Kidney tubule cell (primary cell): ENCODE measurements around the gene CORO7.

Experiments used
- DNase-seq: peaks from one replicate; pipeline ENCODE4 v3.0.0-alpha.2; 2018; ENCODE audit warnings: low spot score

The CORO7 gene

DNA sequence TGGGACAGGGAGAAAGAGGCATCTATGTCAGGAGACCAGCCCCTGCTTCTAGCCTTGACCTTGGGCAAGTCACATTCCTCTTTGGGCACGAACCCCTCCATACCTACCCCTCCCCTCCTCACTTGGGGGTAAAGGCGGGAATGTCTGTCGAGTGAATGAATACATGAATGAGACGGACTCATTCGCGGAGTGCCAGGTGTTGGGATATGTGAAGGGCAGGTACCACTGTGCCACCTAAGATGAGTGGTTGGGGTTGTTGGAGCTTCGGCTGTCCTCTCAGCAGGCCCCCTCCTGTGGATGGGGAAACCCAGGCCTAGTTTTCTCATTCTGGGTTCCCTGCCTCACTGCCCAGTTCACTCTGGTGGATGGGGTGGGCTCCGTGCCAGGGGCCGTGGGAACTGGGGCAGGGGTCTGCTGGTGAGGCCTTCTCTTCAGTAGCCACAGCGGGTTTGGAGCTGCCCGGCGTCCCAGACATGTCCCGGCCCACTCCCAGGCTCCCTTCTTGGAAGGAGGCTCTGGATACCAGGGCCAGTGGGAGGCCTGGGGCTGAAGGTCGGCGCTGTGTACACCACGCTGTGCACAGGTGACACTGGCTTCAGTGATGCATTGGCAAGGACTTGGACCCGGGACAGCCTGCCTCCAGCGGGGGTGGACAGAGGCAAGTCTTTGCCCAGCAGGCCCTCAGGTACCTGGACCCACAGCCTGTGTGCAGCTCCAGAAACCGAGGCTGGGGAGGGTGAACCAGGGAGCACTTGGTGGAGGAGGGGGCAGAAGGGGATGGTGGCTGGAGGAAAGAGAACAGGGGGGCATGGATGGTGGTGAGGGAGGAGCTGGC is 94.9 kb downstream of the CORO7 start:
- DNase-seq: no peak

DNA sequence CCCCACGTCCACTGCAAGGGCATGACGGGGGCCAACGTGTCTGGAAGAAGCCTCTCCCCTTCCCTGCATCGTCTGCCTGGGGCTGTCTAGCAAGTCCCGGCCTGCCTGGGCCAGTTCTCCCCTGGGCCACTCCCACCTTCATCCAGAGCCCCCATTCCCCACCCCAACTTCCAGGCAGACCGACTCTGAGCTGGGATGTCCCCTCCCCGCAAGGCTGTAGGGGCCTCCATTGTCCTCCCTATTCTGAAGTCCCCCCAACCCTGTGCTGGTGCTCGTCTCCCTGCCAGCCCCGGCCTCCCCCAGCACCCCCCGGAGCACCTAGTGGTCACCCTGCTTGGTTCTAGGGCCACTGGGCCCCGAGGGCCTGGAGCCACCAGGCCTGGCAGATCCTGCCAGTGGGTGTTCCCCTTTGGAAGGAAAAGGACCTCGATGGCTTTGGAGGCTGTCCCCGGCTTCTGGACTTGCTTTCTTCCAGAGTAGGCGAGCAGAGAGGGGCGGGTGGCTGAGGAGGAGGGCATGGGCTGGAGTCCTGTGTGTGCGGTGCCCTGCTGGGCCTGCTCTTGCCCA is 95.7 kb downstream of the CORO7 start:
- no peak for DNase-seq

DNA sequence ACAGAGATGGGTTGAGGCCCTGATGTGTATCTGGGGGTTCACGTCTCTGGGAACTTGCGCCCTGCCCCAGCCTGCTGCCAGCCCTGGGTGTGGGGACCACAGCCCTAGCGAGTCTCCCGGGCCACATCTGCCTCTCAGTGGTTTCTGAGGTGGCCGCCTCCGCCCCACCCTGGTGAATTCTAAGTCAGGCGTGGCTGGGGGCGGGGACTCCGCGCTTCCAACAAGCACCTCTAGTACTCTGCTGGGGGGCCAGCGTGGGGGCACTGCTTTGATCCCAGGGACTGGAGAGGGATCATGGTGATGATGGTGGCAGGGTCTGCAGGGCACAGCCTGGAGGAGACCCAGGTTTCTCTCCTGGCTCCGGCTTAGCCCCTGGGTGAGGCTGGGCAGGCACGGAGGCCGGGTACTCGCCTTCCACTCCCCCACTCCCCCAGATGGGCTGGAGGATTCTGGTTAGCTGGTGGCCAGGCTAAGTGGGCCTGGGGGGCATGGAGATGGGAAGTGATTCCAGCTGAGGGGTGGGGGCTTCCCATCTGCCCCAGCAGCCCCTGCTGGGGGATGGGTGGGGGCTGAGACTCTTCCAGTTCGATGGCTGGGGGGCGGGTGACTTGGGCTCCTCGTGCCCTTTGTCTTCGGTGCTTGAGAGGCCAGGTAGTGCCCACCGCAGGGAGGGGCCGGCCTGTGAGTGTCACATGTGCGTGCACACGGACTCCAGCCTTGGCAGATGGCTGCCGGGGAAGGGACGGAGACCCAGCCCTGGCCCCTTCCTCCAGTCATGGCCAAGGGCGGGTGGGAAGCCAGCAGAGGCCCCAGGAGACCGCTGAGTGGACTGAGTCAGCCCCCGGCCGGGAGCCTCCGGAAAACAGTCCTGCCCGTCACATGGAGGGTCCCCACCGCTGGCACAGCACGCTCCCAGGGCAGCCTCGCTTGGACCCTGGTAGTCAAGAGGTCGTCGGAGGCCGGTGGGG is 96.7 kb downstream of the CORO7 start:
- DNase-seq: peak; percentile 57

GRCh38 chr16:4318967-4319366 is 97.4 kb downstream of the CORO7 start:
- no peak for DNase-seq

DNA sequence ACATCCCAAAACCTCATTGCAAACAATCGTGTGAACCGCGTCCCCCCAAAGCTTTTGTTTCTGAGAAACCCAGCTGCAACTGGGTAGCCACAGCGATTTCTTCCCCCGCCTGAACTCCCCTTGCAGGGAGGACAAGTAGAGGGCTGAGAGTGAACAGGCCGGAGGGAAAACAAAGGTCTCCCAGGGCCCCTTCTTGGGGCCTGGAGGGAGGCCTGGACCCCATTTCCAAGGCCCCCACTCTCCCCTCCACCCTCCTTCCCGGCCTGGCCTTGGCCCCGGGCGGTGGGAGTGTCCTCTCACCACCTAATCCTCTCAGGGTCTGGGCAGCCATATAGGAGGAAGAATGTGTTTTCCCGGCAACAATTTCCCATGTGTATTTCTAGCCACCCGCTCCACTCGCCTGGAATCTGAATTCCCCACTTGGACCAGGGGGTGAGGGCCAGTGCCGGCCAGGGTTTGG is 97.9 kb downstream of the CORO7 start:
- no peak for DNase-seq

DNA sequence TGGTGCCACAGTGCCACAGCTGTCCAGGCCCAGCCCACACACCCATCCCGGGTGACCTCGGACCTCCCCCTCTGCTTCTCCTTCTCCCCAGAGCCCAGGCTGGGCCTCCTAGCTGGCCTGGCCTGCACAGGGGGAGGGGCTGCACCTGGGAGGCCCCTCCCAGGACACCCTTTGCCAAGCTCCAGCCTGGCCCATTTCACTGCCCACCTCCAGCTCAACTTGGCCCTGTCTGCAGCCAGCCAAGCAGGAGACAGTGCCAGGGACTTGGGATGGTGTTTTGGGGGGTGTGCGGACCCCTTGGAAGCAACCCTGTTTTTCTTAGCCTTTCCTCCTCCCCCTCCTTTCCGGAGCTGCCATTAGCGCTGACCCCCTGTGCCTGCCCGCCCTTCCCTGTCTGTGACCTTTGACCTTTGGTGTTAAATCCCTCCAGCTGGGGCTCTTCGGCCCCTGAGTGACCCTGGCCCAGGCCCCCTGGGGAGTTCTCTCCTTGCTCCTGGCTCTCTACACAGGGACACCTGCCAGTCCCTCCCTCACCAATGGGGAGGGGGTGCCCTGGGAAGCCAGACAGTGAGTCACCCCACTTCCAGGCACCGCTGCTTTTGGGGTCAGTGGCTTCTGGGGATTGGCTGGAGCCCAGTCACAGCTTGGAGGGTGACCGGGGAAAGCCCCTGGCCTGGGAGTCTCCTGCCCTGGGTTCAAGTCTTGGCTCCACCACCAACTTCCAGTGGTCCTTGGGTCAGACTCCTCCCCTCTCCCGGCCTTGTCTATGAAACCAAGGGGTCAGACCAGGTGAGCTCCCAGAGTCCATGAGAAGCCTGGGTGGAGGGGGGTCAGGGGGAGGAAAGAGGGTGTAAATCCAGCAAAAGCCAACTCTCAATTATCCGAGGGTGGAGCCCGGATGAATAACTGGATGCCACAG is 98.6 kb downstream of the CORO7 start:
- peak; percentile 86 for DNase-seq

GRCh38 chr16:4316864-4317531 is 99.4 kb downstream of the CORO7 start:
- peak; percentile 73 for DNase-seq

DNA sequence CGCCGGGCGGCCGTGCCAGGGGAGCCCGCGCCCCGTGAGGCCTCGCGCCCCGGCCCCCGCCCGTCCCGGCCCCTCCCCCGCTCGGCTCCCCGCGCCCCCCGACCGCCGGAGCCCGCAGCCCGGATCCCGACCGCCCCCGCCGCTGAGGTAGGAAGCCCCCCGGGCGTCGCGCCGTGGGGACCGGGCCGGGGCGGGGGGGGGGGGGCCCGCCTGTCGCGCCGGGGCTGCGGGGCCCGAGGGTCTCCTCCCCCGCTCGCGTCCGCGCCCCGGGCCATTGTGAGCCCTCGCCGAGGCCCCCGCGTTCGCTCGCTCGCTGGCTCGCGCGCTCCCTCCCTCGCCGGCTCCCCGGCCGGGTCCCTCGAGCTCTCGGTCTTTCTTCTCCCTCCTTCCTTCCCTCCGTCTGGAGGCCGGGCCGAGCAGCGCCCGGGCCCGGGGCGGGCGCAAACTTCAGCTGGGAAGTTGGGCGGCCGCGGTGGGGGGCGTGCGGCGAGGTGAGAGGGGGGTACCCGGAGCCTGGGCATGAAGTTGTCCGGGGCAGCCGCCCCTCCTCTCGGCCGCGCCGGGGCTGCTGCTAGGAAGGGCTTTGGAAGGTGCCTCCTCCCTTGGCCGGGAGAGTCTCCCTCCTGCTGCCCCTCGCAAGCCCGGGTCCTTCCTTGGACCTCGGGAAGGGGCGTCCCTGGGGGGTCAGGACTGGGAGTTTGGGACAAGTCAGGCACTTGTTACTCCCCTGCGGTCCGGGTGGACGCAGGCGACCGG is 100.1 kb downstream of the CORO7 start:
- no peak for DNase-seq

DNA sequence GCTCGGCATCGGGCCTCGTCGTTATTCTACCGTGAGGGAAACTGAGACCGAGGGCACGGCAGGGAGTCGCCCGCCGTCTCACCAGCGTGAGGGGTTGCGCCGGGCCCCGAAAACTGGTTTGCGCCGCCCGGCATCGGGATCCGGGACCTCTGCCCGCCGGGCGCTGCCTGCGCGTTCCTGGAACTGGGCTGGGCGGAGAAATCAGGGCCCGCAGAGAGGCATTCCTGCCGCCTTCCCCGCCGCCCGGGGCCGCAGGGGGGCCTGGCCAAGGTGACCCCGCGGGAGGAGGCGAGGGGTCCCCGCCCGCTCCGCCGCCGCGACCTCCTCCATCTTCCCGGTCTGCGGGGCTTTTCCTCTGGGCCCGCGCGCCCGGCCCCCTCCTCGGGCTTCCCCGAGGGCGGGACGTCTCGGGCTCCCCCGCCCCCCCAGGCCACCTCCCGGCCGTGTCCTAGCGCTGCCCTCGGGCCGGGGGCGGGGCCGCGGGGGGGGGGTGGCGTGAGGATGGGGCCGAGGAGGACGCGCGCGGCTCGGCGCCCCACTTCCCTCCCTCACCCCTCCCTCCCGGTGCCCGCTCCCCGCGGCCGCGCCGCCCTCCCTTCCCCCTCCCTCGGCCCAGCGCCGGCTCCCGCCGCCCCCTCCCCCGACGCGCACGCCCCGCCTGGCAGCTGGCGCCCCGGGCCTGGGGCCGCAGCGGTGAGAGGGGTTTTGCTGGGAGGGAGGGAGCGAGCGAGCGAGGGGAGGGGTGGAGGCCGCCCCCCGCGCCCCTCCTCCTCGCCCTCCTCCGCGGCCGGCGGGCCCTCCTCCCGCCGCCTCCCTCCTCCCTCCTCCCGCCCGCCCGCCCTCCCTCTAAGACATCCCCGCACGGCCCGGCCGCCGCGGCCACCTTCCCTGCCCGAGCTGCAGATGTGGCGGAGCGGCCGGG is 100.9 kb downstream of the CORO7 start, which contains the start of gene GLIS2:
TSS of gene GLIS2 (plus strand) at position 882 of the 922 bp plus-strand sequence. CDS start 16,214 bp downstream, outside the sequence.
- peak; percentile 88 for DNase-seq

- DNase-seq: peak; percentile 77
Measured at GRCh38 chr16:4314532-4315185, 101.7 kb downstream of the CORO7 start.

- peak; percentile 95 for DNase-seq
Measured at GRCh38 chr16:4313563-4314531, 102.5 kb downstream of the CORO7 start.

GRCh38 chr16:4309833-4310266 is 106.5 kb downstream of the CORO7 start:
- DNase-seq: peak; percentile 88

DNA sequence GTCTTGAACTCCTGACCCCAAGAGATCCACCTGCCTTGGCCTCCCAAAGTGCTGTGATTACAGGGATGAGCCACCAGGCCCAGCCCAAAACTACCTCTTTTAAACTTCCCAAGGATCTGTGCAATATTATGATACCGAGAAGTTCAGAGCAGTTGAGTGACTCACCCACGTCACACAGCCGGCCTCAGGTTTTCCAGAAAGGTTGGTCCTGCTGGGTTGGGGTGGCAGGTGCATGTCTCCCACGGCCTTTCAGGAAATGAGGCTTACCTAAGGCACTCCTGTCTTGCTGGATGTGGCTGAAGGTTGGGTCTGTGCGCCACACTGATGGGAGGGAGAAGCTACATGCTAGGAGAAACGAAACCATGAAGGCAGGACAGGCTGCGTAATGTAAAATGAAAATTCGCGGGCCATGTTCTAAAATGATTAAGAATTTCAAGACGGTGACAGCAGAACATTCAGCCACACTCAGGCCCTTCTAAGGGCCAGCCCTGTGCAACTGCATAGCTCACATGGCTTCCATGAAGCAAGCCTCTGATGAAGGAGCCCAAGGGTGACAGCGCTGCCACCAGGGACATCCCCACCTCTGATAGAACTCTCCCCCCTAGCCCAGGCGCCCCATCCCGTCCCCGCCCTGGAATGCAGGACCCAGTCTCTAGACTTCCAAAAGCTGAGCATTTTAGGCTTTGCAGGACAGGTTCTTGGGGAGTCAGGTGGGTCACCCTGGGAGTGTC is 107.1 kb downstream of the CORO7 start:
- DNase-seq: peak; percentile 60

GRCh38 chr16:4307215-4308037 is 109.0 kb downstream of the CORO7 start:
- peak; percentile 98 for DNase-seq
